ENCODE data around the gene LCORL. TPM values are rescaled to one million over a fixed set of nuclear protein-coding genes. Genes with fewer than 3 reads are reported as not detected.

Gene LCORL
- total RNA-seq, 2 donors from 2014 or later, result 7.8 to 9.9 TPM

GRCh38 chr4:17966312-17966711 is 55.2 kb downstream of the LCORL start:
- no peak for ATAC-seq
- DNase-seq, result no peak
- Histone ChIP-seq H3K4me1 (peaks cover 7% of the 10 kb centered on the region), H3K36me3 (replicated peaks in 1 of 2; ENCODE audit: insufficient read depth in 1 of 2, low read depth in 2 of 2) (no peaks in the 10 kb centered on the region), H3K27me3 (no peaks in the 10 kb centered on the region), H3K27ac (no peak overlapping the region), H3K9me3 (no peaks in the 10 kb centered on the region), H3K4me3 (no peak overlapping the region)
- TF ChIP-seq POLR2A (IDR thresholded peaks at IDR 0.05) (no peak), CTCF (IDR thresholded peaks at IDR 0.05) (no peak)
- whole genome bisulfite sequencing, 2 donors, result 90 to 100% methylated on average over 1 of the region's 1 CpG
- intact Hi-C loops (cut with DNase I), result no loop called here

DNA sequence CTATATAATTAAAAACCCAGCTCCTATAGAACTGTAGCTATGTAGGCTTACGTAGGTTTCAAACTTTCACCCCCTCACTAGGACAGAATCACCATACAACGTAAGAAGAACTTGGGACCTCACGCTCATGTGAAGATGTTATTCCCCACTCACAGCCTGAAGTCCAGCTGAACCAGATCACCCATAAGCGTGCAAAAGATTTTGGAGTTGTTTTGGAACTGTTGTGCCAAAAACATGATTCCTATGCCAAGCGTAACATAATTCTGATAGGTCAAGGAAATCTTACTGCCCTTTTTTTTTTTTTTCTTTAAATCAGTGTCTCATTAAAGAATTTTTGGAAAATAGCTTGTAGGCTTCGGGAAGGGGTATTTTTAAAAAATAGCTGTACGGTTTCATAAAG is 57.0 kb downstream of the LCORL start:
- intact Hi-C loops (cut with DNase I), result no loop called here
- no peak overlapping the region for H3K4me3 ChIP-seq
- H3K4me1 ChIP-seq, result peaks cover 16% of the 10 kb centered on the region
- H3K9me3 ChIP-seq, result no peaks in the 10 kb centered on the region
- no peaks in the 10 kb centered on the region for H3K36me3 ChIP-seq (replicated peaks in 1 of 2; ENCODE audit: insufficient read depth in 1 of 2, low read depth in 2 of 2)
- 92% methylated on average over 7 of the region's 7 CpGs for WGBS, 2 donors
- no peak for ATAC-seq
- no peaks in the 10 kb centered on the region for H3K27me3 ChIP-seq
- no peak for DNase-seq
- no peak for TF ChIP-seq CTCF (IDR thresholded peaks at IDR 0.05)
- H3K27ac ChIP-seq, result no peak overlapping the region

- no peak overlapping the region for H3K27ac ChIP-seq
- DNase-seq (no peak), ATAC-seq (no peak)
- H3K4me1 ChIP-seq, result peaks cover 16% of the 10 kb centered on the region
- no peaks in the 10 kb centered on the region for H3K9me3 ChIP-seq
- no peak for TF ChIP-seq POLR2A (IDR thresholded peaks at IDR 0.05)
- TF ChIP-seq CTCF (IDR thresholded peaks at IDR 0.05), result no peak
- H3K36me3 ChIP-seq (replicated peaks in 1 of 2; ENCODE audit: insufficient read depth in 1 of 2, low read depth in 2 of 2), result no peaks in the 10 kb centered on the region
- 63 to 71% methylated on average over 2 of the region's 2 CpGs for WGBS, 2 donors
- no peaks in the 10 kb centered on the region for H3K27me3 ChIP-seq
- no peak overlapping the region for H3K4me3 ChIP-seq
- intact Hi-C loops (cut with DNase I), result no loop called here
Observed at GRCh38 chr4:17962171-17962570, 59.4 kb downstream of the LCORL start.

DNA sequence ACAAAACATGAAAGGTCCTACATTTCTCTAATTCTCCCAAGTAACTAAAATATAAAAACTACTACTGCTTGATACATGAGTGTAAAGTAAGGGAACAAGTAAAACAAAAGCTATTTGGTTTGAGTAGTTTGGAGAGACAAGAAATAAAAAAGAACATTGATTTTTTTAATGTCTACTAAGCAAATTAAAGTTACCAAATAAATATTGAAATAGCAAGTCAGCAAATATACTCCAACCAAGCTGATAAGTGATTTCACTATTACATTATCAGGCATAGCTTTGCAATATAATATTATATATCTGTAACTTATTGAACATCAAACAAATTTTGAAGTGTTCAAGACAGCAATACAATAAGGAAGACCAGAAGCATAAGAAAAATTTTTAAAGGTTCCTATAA is 60.3 kb downstream of the LCORL start:
- TF ChIP-seq CTCF (IDR thresholded peaks at IDR 0.05) (no peak), POLR2A (IDR thresholded peaks at IDR 0.05) (no peak)
- intact Hi-C loops (cut with DNase I), result no loop called here
- no peak overlapping the region for H3K27ac ChIP-seq

GRCh38 chr4:17958181-17958580 is 63.4 kb downstream of the LCORL start:
- H3K27me3 ChIP-seq, result no peaks in the 10 kb centered on the region
- intact Hi-C loops (cut with DNase I), result no loop called here
- H3K4me1 ChIP-seq, result peaks cover 16% of the 10 kb centered on the region
- H3K4me3 ChIP-seq, result no peak overlapping the region
- TF ChIP-seq CTCF (IDR thresholded peaks at IDR 0.05), result no peak
- TF ChIP-seq POLR2A (IDR thresholded peaks at IDR 0.05), result no peak
- ATAC-seq (no peak), DNase-seq (no peak)
- H3K9me3 ChIP-seq, result no peaks in the 10 kb centered on the region
- H3K27ac ChIP-seq, result no peak overlapping the region
- 58 to 66% methylated on average over 3 of the region's 3 CpGs for WGBS, 2 donors
- H3K36me3 ChIP-seq (replicated peaks in 1 of 2; ENCODE audit: insufficient read depth in 1 of 2, low read depth in 2 of 2), result no peaks in the 10 kb centered on the region

More for the DNA sequence above, 60.3 kb downstream of the LCORL start:
- ATAC-seq (no peak), DNase-seq (no peak)
- H3K27me3 ChIP-seq, result no peaks in the 10 kb centered on the region
- H3K4me3 ChIP-seq, result no peak overlapping the region
- H3K4me1 ChIP-seq, result peaks cover 16% of the 10 kb centered on the region
- no peaks in the 10 kb centered on the region for H3K36me3 ChIP-seq (replicated peaks in 1 of 2; ENCODE audit: insufficient read depth in 1 of 2, low read depth in 2 of 2)
- H3K9me3 ChIP-seq, result no peaks in the 10 kb centered on the region

Data from body of pancreas (tissue), 4 donors.